ENCODE data around the gene NFKBIZ.

The NFKBIZ gene

GRCh38 chr3:101827211-101828174 lies 21.8 kb upstream of the NFKBIZ start:
- DNase-seq: peak; percentile 64

- DNase-seq: no peak
These were observed 21.0 kb upstream of the NFKBIZ start for GRCh38 chr3:101828276-101828675.

- DNase-seq: no peak
These were observed 20.4 kb upstream of the NFKBIZ start for GRCh38 chr3:101828691-101829436.

- no peak for DNase-seq
These were observed 19.9 kb upstream of the NFKBIZ start for GRCh38 chr3:101829437-101829830.

GRCh38 chr3:101829874-101830273 lies 19.4 kb upstream of the NFKBIZ start:
- no peak for DNase-seq

- no peak for DNase-seq
These were observed 15.8 kb upstream of the NFKBIZ start for GRCh38 chr3:101833446-101833974.

GRCh38 chr3:101835676-101836075 lies 13.6 kb upstream of the NFKBIZ start:
- no peak for DNase-seq

DNA sequence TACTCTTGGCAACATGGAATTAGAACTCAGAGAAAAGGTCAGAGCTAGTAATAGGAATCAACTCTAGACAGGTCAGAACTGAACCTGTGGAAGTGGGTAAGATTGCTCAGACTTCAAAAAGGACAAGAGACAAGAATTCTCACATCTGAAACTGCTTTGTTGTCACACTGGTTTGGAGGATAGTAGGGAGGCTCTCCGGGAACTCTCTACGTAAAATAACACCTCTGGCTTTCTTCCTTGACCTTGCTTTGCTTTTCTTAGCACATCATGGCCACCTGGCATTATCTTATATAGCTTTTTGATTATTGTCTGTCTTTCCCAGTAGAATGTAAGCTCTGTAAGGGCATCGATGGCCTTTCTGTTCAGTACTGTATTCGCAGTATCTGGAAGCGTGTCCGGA lies 13.2 kb upstream of the NFKBIZ start:
- no peak for DNase-seq

GRCh38 chr3:101836652-101837598 lies 12.4 kb upstream of the NFKBIZ start:
- DNase-seq: peak; percentile 73

DNA sequence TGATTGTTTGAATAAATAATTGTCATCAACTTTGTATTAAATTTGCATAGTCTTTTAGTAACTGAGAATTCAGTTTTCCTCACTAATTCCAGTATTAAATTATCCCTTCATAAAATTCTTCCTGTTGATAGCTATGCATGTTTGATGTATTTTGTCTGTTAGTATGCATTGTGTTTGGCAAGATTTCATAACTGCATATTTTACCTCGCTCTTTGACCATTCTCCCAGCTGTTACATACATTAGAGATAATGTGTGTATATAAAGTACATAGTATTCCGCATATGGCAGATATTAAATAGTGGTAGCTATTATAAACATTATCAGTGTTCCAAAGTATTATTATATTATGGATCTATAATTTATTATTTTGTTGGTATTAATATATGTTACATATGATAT lies 10.6 kb upstream of the NFKBIZ start:
- DNase-seq: no peak

DNA sequence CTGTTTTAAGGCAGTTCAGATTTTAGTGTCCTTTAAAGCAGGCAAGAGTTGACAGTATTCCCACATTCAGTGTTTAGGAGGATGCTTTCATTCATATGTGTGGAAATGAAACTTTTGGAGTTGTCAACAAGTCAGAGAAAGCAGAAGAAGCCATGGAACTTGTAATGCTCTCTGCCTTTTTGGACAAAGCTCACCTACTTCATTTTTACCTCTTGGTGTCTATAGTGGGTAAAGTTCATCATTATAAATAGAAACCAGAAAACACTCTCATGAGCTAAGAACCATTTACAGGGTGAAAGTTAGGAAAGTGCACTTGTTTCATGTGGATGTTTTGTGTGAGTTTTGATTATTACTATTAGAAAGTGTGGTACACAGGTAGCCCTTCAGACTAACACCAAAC lies 9.2 kb upstream of the NFKBIZ start:
- DNase-seq: no peak

GRCh38 chr3:101842245-101842934 lies 6.9 kb upstream of the NFKBIZ start:
- DNase-seq: peak; percentile 90

GRCh38 chr3:101842935-101843330 lies 6.4 kb upstream of the NFKBIZ start:
- no peak for DNase-seq

GRCh38 chr3:101845425-101845824 lies 3.9 kb upstream of the NFKBIZ start:
- no peak for DNase-seq

DNA sequence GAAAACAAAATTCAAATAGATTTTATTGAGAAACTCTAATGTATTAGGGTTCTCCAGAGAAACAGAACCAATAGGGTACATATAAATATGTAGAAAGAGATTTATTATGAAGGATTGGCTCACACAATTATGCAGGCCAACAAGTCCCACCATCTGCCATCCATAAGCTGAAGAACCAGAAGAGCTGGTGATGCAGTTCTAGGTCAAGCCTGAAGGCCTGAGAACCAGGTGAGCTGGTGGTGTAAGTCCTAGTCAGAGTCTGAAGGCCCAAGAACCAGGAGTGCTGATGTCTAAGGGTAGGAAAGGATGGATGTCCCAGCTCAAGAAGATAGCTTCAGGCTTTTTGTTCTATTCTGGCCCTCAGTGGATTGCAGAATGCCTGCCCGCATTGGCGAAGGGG lies 2.6 kb upstream of the NFKBIZ start:
- DNase-seq: no peak

DNA sequence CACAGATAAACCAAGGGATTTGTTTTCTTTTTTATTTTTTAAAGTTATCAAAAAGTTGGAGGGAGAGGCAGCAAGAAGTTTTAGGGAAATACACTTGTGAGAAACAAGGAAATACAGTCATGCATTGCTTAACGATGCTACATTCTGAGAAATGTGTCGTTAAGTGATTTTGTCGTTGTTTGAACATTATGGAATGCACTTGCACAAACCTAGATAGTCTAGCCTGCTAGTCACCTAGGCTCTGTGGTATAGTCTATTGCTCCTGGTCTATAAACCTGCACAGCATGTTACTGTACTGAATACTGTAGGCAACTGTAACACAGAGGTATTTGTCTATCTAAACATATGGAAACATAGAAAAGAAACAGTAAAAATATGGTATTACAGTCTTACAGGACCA lies 2.0 kb upstream of the NFKBIZ start:
- DNase-seq: no peak

DNA sequence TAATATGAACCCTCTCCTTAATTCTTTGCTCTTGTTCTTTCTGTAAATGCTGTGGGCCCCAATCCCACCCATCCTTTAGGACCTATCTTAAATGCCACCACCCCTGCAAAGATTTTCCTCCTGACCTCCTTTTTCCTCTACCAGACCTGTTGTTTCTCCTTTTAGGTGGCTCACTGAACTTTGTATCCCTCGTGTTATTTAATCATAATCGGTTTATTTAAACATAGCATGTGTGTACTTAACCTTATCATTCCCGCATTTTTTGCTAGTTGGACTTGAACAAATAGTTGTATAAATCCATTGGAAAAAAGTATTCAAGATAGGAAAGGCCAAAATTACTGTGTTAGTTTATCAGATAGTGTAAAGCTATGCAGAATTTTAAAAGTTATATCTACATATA lies 988 bp upstream of the NFKBIZ start:
- no peak for DNase-seq

- peak; percentile 5 for DNase-seq
These were observed 466 bp downstream of the NFKBIZ start for GRCh38 chr3:101849714-101850245.

DNA sequence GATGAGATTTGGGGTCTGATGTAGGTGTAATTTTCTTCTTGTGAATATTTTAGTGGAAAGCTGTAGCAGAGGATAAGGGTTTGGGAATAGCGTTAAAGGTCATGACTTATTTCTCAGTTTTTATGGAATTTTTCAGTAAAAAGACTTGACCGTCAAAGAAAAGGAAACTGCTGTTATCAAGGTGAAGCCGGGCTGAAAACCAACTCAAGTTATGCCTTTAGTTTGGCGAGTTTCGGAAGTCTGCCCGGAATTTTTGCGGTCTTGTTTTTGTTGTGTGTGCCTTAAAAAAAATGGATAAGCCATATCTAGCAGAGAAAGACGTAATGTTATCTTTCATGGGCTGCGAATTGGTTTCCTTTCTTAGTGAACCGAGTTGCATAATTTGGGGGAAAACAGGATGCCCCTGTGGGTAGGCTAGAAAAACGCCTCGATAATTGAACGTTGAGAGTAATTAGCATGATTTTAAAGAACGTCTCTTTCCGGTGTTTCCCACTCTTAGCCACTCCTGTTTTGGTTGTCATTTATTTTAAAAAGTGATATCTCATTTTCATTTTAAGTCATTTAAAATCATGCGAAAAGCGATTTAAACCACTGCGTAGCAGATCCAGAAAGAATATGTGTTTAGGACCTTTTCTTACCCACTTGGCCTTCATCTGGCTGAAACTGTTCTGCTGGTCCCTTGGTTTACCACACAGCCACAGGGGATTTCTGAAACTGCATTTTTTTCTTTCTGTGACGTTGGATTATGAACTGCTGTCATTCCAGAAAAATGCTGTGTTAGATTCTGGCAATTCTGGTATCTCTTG lies 1.1 kb downstream of the NFKBIZ start:
- peak; percentile 30 for DNase-seq

- no peak for DNase-seq
These were observed 1.9 kb downstream of the NFKBIZ start for GRCh38 chr3:101851072-101851770.

All from NCI-H226 (cell line).